HepG2 (cell line): ENCODE measurements around the gene AMIGO3. TPM values are rescaled to one million over a fixed set of nuclear protein-coding genes. Genes with fewer than 3 reads are reported as not detected.

Source experiments
- ATAC-seq: fragments of 200-7000 bp; cut with Tn5 transposase; 3 replicates; pipeline ENCODE4 v1.9.1; 2020; ENCODE audit warnings: mild to moderate bottlenecking, moderate library complexity
- BruUV-seq: library from RNA; stranded (reverse); fragments of 400-500 nt; replicated peaks from 2 replicates; lab custom pipeline; 2021; lab: Mats Ljungman, UMichigan
- CTCF ChIA-PET: fragments of 300-600 bp; formaldehyde crosslinking; extraction: SDS; loops from one replicate; lab custom pipeline; 2021; ENCODE audit warnings: low total read pairs, inconsistent platforms, low intra/inter-chr PET ratio; lab: Yijun Ruan, JAX
- POLR2A ChIA-PET: fragments of 350-600 bp; sonication (Branson Sonifier 250); formaldehyde crosslinking; loops from one replicate; lab custom pipeline; 2020; ENCODE audit warnings: antibody characterized with exemption, inconsistent platforms; lab: Yijun Ruan, JAX
- DNase-seq: peaks from one replicate; pipeline ENCODE4 v3.0.0-alpha.2; 2015; ENCODE audit warnings: low spot score
- FAIRE-seq: peaks from 3 replicates; lab custom pipeline; 2011; peaks lifted over from hg19 to GRCh38; lab: Jason Lieb, UNC
- H2AFZ ChIP-seq: one replicate; pipeline ENCODE4 v1.6.1; 2011; ENCODE audit warnings: low read length, inconsistent platforms
- H3K27ac ChIP-seq: fragments of 300-600 bp; 3 replicates; pipeline ENCODE4 v1.8.0; 2011; ENCODE audit warnings: mixed run types, mild to moderate bottlenecking, mixed read lengths, low read length, inconsistent platforms; ENCODE audit not compliant: insufficient read depth; ENCODE audit errors: extremely low read length
- H3K27me3 ChIP-seq, 2 experiments: fragments of 200-600 bp in 1 of 2; 2 replicates in 1 of 2; 3 replicates in 1 of 2; pipeline versions ENCODE4 v1.6.0 to v1.8.0; 2011; ENCODE audit warnings: low read length in 2 of 2, mild to moderate bottlenecking in 2 of 2, moderate library complexity in 2 of 2, inconsistent platforms in 1 of 2; ENCODE audit not compliant: insufficient read depth in 2 of 2, control insufficient read depth in 1 of 2
- H3K36me3 ChIP-seq, 2 experiments: fragments of 200-600 bp in 1 of 2; replicated peaks in 1 of 2; 2 replicates in 1 of 2; 3 replicates in 1 of 2; pipeline versions ENCODE4 v1.5.1 to v1.8.0; 2011; ENCODE audit warnings: low read length in 2 of 2, inconsistent platforms in 1 of 2; ENCODE audit not compliant: insufficient read depth in 2 of 2, control insufficient read depth in 1 of 2
- H3K4me1 ChIP-seq: 2 replicates; pipeline ENCODE4 v1.5.1; 2012; ENCODE audit warnings: low read length, inconsistent platforms; ENCODE audit not compliant: insufficient read depth
- H3K4me2 ChIP-seq: 2 replicates; pipeline ENCODE4 v1.6.0; 2011; ENCODE audit warnings: low read depth, low read length, inconsistent platforms
- H3K4me3 ChIP-seq, 3 experiments: fragments of 200-600 bp in 1 of 3; sonication (generic), shearing (Covaris generic) in 1 of 3; replicated peaks in 1 of 3; 2 replicates each; pipeline ENCODE4 v1.5.1; 2011 to 2016; ENCODE audit warnings: low read length in 3 of 3, inconsistent platforms in 2 of 3, low read depth in 2 of 3, mild to moderate bottlenecking in 2 of 3, control low read depth in 1 of 3, mixed read lengths in 1 of 3; ENCODE audit not compliant: insufficient read depth in 1 of 3
- H3K79me2 ChIP-seq: one replicate; pipeline ENCODE4 v1.6.1; 2011; ENCODE audit warnings: low read length, inconsistent platforms; ENCODE audit not compliant: insufficient read depth
- H3K9ac ChIP-seq: 2 replicates; pipeline ENCODE4 v1.6.0; 2011; ENCODE audit warnings: mild to moderate bottlenecking, low read depth, low read length, inconsistent platforms; ENCODE audit not compliant: insufficient read depth
- H3K9me3 ChIP-seq: 2 replicates; pipeline ENCODE4 v1.5.1; 2012; ENCODE audit warnings: mild to moderate bottlenecking, low read length
- H4K20me1 ChIP-seq: 2 replicates; pipeline ENCODE4 v1.6.0; 2011; ENCODE audit warnings: inconsistent platforms, mild to moderate bottlenecking, low read length, moderate library complexity; ENCODE audit not compliant: insufficient read depth
- ATRX ChIP-seq: sonication (generic); formaldehyde crosslinking; IDR thresholded peaks from 2 replicates; pipeline ENCODE4 v1.4.0; 2020; ENCODE audit warnings: missing genetic modification reagents, borderline replicate concordance
- CHCHD3 ChIP-seq: sonication (generic); formaldehyde crosslinking; IDR thresholded peaks from 2 replicates; pipeline ENCODE4 v1.8.0; 2022; ENCODE audit warnings: mild to moderate bottlenecking, missing genetic modification reagents, moderate library complexity
- GFI1 ChIP-seq: sonication (generic); formaldehyde crosslinking; IDR thresholded peaks from 2 replicates; pipeline ENCODE4 v1.5.0; 2020; ENCODE audit warnings: missing genetic modification reagents, mild to moderate bottlenecking, borderline replicate concordance
- JUND ChIP-seq: sonication (generic); formaldehyde crosslinking; IDR thresholded peaks from 2 replicates; pipeline ENCODE4 v1.8.0; 2022; ENCODE audit warnings: mild to moderate bottlenecking, missing genetic modification reagents
- MLLT10 ChIP-seq: sonication (generic); formaldehyde crosslinking; IDR thresholded peaks from 2 replicates; pipeline ENCODE4 v1.4.0; 2020; ENCODE audit warnings: missing genetic modification reagents
- MLX ChIP-seq: IDR thresholded peaks from 2 replicates; pipeline ENCODE4 v1.6.1; 2016
- SOX13 ChIP-seq, 3 experiments: fragments of 450-650 bp in 1 of 3; sonication (generic) in 1 of 3; formaldehyde crosslinking in 1 of 3; IDR thresholded peaks in 2 of 3; conservative IDR thresholded peaks in 1 of 3; 2 replicates each; pipeline versions ENCODE4 v1.5.0 to v1.6.1; 2016 to 2020; ENCODE audit warnings: antibody characterized with exemption in 1 of 3, mild to moderate bottlenecking in 1 of 3, missing compliant biosample characterization in 1 of 3, missing genetic modification reagents in 1 of 3, moderate library complexity in 1 of 3
- SOX5 ChIP-seq: IDR thresholded peaks from 2 replicates; pipeline ENCODE4 v1.6.1; 2016; ENCODE audit warnings: borderline replicate concordance
- TCF7L2 ChIP-seq: IDR thresholded peaks from 2 replicates; pipeline ENCODE4 v1.6.1; 2011; ENCODE audit warnings: mild to moderate bottlenecking, low read depth, low read length, moderate library complexity
- XRCC5 ChIP-seq: fragments of 200-400 bp; formaldehyde crosslinking; optimal IDR thresholded peaks from 2 replicates; pipeline ENCODE3; 2017; ENCODE audit warnings: mild to moderate bottlenecking, low read length
- ZEB1 ChIP-seq: IDR thresholded peaks from 2 replicates; pipeline ENCODE4 v1.6.1; 2012; ENCODE audit warnings: mild to moderate bottlenecking, low read depth, inconsistent platforms; ENCODE audit not compliant: insufficient replicate concordance
- ZFP90 ChIP-seq: sonication (generic); formaldehyde crosslinking; IDR thresholded peaks from 2 replicates; pipeline ENCODE4 v1.8.0; 2022; ENCODE audit warnings: missing genetic modification reagents, mild to moderate bottlenecking, inconsistent platforms, borderline replicate concordance
- ZNF20 ChIP-seq: sonication (generic); formaldehyde crosslinking; IDR thresholded peaks from 2 replicates; pipeline ENCODE4 v1.4.0; 2020; ENCODE audit warnings: mild to moderate bottlenecking, moderate library complexity, missing genetic modification reagents
- ZNF768 ChIP-seq: sonication (generic); formaldehyde crosslinking; IDR thresholded peaks from 2 replicates; pipeline ENCODE4 v1.4.0; 2020; ENCODE audit warnings: missing genetic modification reagents
- ZNF772 ChIP-seq: sonication (generic); formaldehyde crosslinking; IDR thresholded peaks from 2 replicates; pipeline ENCODE4 v1.5.0; 2020; ENCODE audit warnings: mild to moderate bottlenecking, missing genetic modification reagents
- ZNF792 ChIP-seq: IDR thresholded peaks from 2 replicates; pipeline ENCODE4 v1.6.1; 2016
- WGBS: methylation state at CpG from one replicate; pipeline ENCODE4 v1.1.6; 2017; ENCODE audit warnings: low lambda C conversion rate; 5-methylcytosine and 5-hydroxymethylcytosine counted together
- in situ Hi-C: cut with HindIII; loops from 2 replicates; pipeline ENCODE4 v1.10.0; 2017; ENCODE audit warnings: low pct_unique_long_range_greater_than_20kb; ENCODE audit not compliant: extremely low pct_ligation_motif_present
- intact Hi-C: fragments of 100-400 bp; cut with micrococcal nuclease; formaldehyde crosslinking; loops from one replicate; pipeline ENCODE4 v1.10.0; 2022; ENCODE audit not compliant: unreplicated experiment
- polyA plus RNA-seq, 8 experiments: library from polyadenylated mRNA; depleted of rRNA in 3 of 8; stranded (reverse) in 7 of 8; unstranded in 1 of 8; fragments of >200 nt; fragmentation: Illumina TruSeq in 4 of 8; extraction: Trizol in 4 of 8; gene quantifications; 2 replicates each; pipeline versions ENCODE4 v1.2.1 to v1.2.3, GENCODE V29; 2011 to 2016; ENCODE audit warnings: low read depth in 4 of 8, missing spikeins in 1 of 8, mixed read lengths in 1 of 8; ENCODE audit not compliant: insufficient read depth in 1 of 8
- total RNA-seq, 5 experiments: library from RNA; depleted of rRNA; stranded (reverse); fragments of >200 nt; fragmentation: Illumina TruSeq; extraction: Trizol; gene quantifications; 2 replicates each; pipeline ENCODE4 v1.2.3, GENCODE V29; 2016; ENCODE audit warnings: low read depth in 1 of 5
- TF ChIP-seq, protein P1 (sequence below): sonication (generic); formaldehyde crosslinking; IDR thresholded peaks from 2 replicates; pipeline ENCODE4 v1.4.0; 2020; ENCODE audit warnings: mild to moderate bottlenecking, low read depth, missing genetic modification reagents
- TF ChIP-seq, protein P2 (sequence below): sonication (generic); formaldehyde crosslinking; IDR thresholded peaks from 2 replicates; pipeline ENCODE4 v1.8.0; 2022; ENCODE audit warnings: mild to moderate bottlenecking, missing genetic modification reagents; ENCODE audit not compliant: insufficient replicate concordance

AMIGO3 gene
- total and polyA plus RNA-seq, 2 of the 13 experiments (the other 11 are each of a cell fraction or from before 2014, with no cell fraction given), result 0.35 TPM; not detected in 1

- TF ChIP-seq, protein P1, sequence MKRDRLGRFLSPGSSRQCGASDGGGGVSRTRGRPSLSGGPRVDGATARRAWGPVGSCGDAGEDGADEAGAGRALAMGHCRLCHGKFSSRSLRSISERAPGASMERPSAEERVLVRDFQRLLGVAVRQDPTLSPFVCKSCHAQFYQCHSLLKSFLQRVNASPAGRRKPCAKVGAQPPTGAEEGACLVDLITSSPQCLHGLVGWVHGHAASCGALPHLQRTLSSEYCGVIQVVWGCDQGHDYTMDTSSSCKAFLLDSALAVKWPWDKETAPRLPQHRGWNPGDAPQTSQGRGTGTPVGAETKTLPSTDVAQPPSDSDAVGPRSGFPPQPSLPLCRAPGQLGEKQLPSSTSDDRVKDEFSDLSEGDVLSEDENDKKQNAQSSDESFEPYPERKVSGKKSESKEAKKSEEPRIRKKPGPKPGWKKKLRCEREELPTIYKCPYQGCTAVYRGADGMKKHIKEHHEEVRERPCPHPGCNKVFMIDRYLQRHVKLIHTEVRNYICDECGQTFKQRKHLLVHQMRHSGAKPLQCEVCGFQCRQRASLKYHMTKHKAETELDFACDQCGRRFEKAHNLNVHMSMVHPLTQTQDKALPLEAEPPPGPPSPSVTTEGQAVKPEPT (CRISPR knock-in tag), result no peak
- TF ChIP-seq SOX5 (no peak), ZNF768 (no peak), MLLT10 (CRISPR knock-in tag) (no peak), XRCC5 (no peak), ZEB1 (no peak), JUND (no peak)
- TF ChIP-seq, protein P2, sequence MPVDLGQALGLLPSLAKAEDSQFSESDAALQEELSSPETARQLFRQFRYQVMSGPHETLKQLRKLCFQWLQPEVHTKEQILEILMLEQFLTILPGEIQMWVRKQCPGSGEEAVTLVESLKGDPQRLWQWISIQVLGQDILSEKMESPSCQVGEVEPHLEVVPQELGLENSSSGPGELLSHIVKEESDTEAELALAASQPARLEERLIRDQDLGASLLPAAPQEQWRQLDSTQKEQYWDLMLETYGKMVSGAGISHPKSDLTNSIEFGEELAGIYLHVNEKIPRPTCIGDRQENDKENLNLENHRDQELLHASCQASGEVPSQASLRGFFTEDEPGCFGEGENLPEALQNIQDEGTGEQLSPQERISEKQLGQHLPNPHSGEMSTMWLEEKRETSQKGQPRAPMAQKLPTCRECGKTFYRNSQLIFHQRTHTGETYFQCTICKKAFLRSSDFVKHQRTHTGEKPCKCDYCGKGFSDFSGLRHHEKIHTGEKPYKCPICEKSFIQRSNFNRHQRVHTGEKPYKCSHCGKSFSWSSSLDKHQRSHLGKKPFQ (CRISPR knock-in tag), result no peak
Observed at GRCh38 chr3:49724586-49724985, 5.1 kb upstream of the AMIGO3 start (continued).

- H3K4me1 ChIP-seq, result peaks cover 21% of the 10 kb centered on the region
- peaks cover 13% of the 10 kb centered on the region for H3K79me2 ChIP-seq
- H3K4me3 ChIP-seq, result peak within 1 kb of the TSS; percentile 80 to 100 (median 97); a peak in 5 of 6 replicates
- peak; percentile 89 for ATAC-seq
- DNase-seq, result peak; percentile 93
- no peaks in the 10 kb centered on the region for H3K27me3 ChIP-seq
- no peaks in the 10 kb centered on the region for H4K20me1 ChIP-seq
- intact Hi-C loops, result loop anchor here (2.0 kb wide), 1 partner anchor 47 kb away; no protein-coding TSS in a partner anchor
- ChIA-PET POLR2A (interaction anchor here (0.8 to 1.8 kb wide), 3 partner anchors 25 to 84 kb away, joined by 3 to 4 read pairs (median 3); partner anchors contain the start of gene INKA1), CTCF (no interaction called here)
- in situ Hi-C loops, result no loop called here
- H3K27ac ChIP-seq, result peak within 1 kb of the TSS; percentile 87
- no peaks in the 10 kb centered on the region for H3K9me3 ChIP-seq
- H3K9ac ChIP-seq, result peak within 1 kb of the TSS; percentile 95
- H3K4me2 ChIP-seq, result peak within 1 kb of the TSS; percentile 88
- TSS peak; percentile 53 for BruUV-seq
- peaks cover 19 to 40% of the 10 kb centered on the region in 2 experiments for H3K36me3 ChIP-seq
- FAIRE-seq, result peak; percentile 61
- WGBS, result 1% methylated on average over 28 of the region's 102 CpGs
- no peak within 1 kb of the TSS for H2AFZ ChIP-seq
- TF ChIP-seq CHCHD3 (CRISPR knock-in tag) (0 out of 2 replicates have a peak, but pooled peaks have one; percentile 81), ZFP90 (CRISPR knock-in tag) (no peak; the same call in 1 of the 2 replicates), GFI1 (CRISPR knock-in tag) (no peak), SOX13 (IDR thresholded peaks at IDR 0.05) (no peak), SOX13 (CRISPR knock-in tag; conservative IDR thresholded peaks at IDR 0.05 in 1 of 2, IDR thresholded peaks at IDR 0.05 in 1 of 2) (no peak), MLX (CRISPR knock-in tag) (no peak), ZNF20 (CRISPR knock-in tag) (no peak), ATRX (CRISPR knock-in tag) (no peak), TCF7L2 (no peak), ZNF792 (CRISPR knock-in tag) (no peak), ZNF772 (CRISPR knock-in tag) (peak; percentile 66)
Observed at GRCh38 chr3:49723628-49724551, 4.4 kb upstream of the AMIGO3 start, which contains the start of gene GMPPB. GMPPB (minus strand) TSS chr3:49723951; CDS start chr3:49723726, 225 bp downstream.
